Suprapubic skin (tissue), 3 donors: ENCODE measurements around the gene CACNA1H.

ENCODE experiments used
- EP300 ChIP-seq: sonication (generic); formaldehyde crosslinking; IDR thresholded peaks from one replicate; pipeline ENCODE4 v1.6.1; 2017; ENCODE audit warnings: antibody characterized with exemption
- TF ChIP-seq, protein P1 (sequence below), 2 donors: fragments of 200-600 bp in 1 of 2; fragments of 450-650 bp in 1 of 2; sonication (generic) in 1 of 2; IDR thresholded peaks; one replicate each; pipeline ENCODE4 v1.5.1; 2016 to 2019; ENCODE audit warnings: antibody characterized with exemption in 2 of 2, mild to moderate bottlenecking in 1 of 2, moderate library complexity in 1 of 2

DNA sequence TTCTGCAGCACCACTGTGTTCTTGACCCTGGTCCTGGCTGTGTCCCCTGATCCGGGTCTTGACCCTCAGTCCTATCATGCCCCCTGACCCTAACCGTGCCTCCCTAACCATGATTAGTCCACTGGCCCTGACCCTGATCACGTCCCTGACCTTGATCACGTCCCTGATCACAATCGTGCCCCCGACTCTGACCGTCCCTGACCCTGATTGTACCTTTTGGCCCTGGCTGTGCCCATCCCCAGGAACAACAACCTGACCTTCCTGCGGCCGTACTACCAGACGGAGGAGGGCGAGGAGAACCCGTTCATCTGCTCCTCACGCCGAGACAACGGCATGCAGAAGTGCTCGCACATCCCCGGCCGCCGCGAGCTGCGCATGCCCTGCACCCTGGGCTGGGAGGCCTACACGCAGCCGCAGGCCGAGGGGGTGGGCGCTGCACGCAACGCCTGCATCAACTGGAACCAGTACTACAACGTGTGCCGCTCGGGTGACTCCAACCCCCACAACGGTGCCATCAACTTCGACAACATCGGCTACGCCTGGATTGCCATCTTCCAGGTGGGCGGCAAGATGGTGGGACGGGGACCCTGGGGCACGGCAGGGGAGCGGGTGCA, 47.2 kb downstream of the CACNA1H start:
- TF ChIP-seq, protein P1, sequence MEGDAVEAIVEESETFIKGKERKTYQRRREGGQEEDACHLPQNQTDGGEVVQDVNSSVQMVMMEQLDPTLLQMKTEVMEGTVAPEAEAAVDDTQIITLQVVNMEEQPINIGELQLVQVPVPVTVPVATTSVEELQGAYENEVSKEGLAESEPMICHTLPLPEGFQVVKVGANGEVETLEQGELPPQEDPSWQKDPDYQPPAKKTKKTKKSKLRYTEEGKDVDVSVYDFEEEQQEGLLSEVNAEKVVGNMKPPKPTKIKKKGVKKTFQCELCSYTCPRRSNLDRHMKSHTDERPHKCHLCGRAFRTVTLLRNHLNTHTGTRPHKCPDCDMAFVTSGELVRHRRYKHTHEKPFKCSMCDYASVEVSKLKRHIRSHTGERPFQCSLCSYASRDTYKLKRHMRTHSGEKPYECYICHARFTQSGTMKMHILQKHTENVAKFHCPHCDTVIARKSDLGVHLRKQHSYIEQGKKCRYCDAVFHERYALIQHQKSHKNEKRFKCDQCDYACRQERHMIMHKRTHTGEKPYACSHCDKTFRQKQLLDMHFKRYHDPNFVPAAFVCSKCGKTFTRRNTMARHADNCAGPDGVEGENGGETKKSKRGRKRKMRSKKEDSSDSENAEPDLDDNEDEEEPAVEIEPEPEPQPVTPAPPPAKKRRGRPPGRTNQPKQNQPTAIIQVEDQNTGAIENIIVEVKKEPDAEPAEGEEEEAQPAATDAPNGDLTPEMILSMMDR (IDR thresholded peaks at IDR 0.05): no peak
- TF ChIP-seq EP300: no peak
